Measurements from ENCODE around the gene MST1.

MST1 gene

DNA sequence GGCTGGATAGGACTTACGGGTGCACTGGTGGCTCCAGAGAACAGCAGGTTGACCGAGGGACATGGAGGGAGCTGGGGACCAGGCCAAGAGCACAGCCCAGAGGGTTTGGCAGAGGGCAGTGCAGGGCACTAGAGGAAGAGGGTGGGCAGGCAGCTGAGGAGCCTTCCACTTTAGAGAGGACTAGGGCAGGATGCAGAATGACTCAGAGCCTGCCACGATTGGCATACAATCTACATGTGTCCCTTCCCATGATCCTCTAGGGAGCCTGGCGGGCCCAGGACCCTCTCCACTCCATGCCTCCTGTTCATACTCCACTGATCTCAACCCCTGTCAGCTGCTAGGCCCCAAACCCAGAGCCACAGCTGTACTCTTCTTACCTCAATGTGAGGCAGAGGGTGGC is 29.5 kb downstream of the MST1 start:
- TF ChIP-seq, protein P1, sequence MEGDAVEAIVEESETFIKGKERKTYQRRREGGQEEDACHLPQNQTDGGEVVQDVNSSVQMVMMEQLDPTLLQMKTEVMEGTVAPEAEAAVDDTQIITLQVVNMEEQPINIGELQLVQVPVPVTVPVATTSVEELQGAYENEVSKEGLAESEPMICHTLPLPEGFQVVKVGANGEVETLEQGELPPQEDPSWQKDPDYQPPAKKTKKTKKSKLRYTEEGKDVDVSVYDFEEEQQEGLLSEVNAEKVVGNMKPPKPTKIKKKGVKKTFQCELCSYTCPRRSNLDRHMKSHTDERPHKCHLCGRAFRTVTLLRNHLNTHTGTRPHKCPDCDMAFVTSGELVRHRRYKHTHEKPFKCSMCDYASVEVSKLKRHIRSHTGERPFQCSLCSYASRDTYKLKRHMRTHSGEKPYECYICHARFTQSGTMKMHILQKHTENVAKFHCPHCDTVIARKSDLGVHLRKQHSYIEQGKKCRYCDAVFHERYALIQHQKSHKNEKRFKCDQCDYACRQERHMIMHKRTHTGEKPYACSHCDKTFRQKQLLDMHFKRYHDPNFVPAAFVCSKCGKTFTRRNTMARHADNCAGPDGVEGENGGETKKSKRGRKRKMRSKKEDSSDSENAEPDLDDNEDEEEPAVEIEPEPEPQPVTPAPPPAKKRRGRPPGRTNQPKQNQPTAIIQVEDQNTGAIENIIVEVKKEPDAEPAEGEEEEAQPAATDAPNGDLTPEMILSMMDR (IDR thresholded peaks at IDR 0.05; ENCODE audit: insufficient read depth, low read length, missing control alignments), result no peak
- ChIA-PET POLR2A (no interaction called here), CTCF (interaction anchor here (1.1 to 1.8 kb wide), 3 partner anchors 12 to 123 kb away, joined by 4 to 7 read pairs (median 6); no protein-coding TSS in a partner anchor)
- DNase-seq (ENCODE audit: low read depth, low spot score), result no peak
- H3K4me3 ChIP-seq (ENCODE audit: low read depth, low read length), result no peak overlapping the region

DNA sequence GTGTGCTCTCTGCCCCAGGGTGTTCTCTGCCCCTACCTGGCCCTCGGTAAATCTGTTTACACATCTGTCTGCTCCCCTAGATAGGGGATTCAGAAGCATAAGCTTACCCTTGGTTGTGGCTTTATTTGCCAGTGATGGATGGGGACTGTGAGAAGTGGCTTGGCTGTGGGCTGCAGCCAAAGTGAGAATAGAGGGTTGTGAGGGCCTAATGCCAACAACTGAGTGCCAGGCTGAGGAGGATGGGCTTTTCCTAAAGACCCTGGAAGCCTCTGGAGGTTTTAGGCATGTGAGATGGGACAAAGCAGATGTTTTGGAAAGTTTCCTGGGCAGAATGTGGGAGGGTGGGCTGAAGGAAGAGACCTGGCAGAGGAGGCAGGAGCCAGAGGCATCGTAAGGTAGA is 30.6 kb downstream of the MST1 start:
- TF ChIP-seq, protein P1 (IDR thresholded peaks at IDR 0.05; ENCODE audit: insufficient read depth, low read length, missing control alignments), result no peak
- ChIA-PET CTCF (interaction anchor here (1.3 to 1.4 kb wide), 2 partner anchors 13 to 119 kb away, joined by 7 to 9 read pairs; no protein-coding TSS in a partner anchor), POLR2A (no interaction called here)
- H3K4me3 ChIP-seq (ENCODE audit: low read depth, low read length), result no peak overlapping the region
- no peak for DNase-seq (ENCODE audit: low read depth, low spot score)

DNA sequence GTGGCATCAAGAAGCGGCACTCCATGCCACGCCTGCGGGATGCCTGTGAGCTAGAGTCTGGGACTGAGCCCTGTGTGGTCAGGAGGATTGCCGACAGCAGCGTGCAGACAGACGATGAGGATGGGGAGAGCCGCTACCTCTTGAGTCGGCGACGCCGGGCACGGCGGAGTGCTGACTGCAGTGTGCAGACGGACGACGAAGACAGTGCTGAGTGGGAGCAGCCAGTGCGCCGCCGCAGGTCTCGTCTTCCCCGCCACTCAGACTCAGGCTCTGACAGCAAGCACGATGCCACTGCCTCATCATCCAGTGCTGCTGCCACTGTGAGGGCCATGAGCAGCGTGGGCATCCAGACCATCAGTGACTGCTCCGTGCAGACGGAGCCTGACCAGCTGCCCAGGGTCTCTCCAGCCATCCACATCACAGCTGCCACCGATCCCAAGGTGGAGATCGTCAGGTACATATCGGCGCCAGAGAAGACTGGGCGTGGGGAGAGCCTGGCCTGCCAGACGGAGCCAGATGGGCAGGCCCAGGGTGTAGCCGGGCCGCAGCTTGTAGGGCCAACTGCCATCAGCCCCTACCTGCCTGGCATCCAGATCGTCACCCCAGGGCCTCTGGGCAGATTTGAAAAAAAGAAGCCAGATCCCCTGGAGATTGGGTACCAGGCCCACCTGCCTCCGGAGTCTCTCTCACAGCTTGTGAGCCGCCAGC is 31.9 kb downstream of the MST1 start:
- CTCF ChIA-PET, result interaction anchor here (1.2 to 3.0 kb wide), 5 partner anchors 12 to 118 kb away, joined by 4 to 30 read pairs (median 6); no protein-coding TSS in a partner anchor
- POLR2A ChIA-PET, result no interaction called here
- no peak for DNase-seq (ENCODE audit: low read depth, low spot score)
- TF ChIP-seq, protein P1 (IDR thresholded peaks at IDR 0.05; ENCODE audit: insufficient read depth, low read length, missing control alignments), result no peak
- H3K4me3 ChIP-seq (ENCODE audit: low read depth, low read length), result no peak overlapping the region

DNA sequence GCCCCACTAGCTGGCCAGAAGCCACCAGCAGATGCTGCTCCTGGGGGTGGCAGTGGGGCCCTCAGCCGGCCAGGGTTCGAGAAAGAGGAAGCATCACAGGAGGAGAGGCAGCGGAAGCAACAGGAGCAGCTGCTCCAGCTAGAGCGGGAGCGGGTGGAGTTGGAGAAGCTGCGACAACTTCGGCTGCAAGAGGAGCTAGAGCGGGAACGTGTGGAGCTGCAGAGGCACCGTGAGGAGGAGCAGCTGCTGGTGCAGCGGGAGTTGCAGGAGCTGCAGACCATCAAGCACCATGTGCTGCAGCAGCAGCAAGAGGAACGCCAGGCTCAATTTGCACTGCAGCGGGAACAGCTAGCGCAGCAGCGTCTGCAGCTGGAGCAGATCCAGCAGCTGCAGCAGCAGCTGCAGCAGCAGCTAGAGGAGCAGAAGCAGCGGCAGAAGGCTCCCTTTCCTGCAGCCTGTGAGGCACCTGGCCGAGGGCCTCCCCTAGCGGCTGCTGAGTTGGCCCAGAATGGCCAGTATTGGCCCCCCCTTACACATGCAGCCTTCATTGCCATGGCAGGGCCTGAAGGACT is 32.6 kb downstream of the MST1 start:
- no peak overlapping the region for H3K4me3 ChIP-seq (ENCODE audit: low read depth, low read length)
- no peak for DNase-seq (ENCODE audit: low read depth, low spot score)
- TF ChIP-seq, protein P1 (IDR thresholded peaks at IDR 0.05; ENCODE audit: insufficient read depth, low read length, missing control alignments), result peak; percentile 59
- ChIA-PET CTCF (interaction anchor here (1.2 to 3.0 kb wide), 5 partner anchors 13 to 118 kb away, joined by 4 to 30 read pairs (median 6); no protein-coding TSS in a partner anchor), POLR2A (no interaction called here)

DNA sequence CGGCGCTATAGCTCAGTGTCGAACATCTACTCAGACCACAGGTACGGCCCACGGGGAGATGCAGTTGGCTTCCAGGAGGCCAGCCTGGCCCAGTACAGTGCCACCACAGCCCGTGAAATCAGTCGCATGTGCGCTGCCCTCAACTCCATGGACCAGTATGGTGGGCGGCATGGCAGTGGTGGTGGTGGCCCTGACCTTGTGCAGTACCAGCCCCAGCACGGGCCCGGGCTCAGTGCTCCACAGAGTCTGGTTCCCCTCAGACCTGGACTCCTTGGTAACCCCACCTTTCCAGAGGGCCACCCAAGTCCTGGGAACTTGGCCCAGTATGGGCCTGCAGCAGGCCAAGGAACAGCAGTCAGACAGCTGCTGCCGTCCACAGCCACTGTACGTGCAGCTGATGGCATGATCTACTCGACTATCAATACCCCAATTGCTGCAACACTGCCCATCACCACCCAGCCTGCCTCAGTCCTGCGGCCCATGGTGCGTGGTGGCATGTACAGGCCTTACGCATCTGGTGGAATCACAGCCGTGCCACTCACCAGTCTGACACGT is 33.5 kb downstream of the MST1 start:
- no peak for DNase-seq (ENCODE audit: low read depth, low spot score)
- ChIA-PET CTCF (interaction anchor here (2.1 to 3.0 kb wide), 3 partner anchors 14 to 117 kb away, joined by 6 to 30 read pairs (median 13); no protein-coding TSS in a partner anchor), POLR2A (no interaction called here)
- TF ChIP-seq, protein P1 (IDR thresholded peaks at IDR 0.05; ENCODE audit: insufficient read depth, low read length, missing control alignments), result no peak
- no peak overlapping the region for H3K4me3 ChIP-seq (ENCODE audit: low read depth, low read length)

DNA sequence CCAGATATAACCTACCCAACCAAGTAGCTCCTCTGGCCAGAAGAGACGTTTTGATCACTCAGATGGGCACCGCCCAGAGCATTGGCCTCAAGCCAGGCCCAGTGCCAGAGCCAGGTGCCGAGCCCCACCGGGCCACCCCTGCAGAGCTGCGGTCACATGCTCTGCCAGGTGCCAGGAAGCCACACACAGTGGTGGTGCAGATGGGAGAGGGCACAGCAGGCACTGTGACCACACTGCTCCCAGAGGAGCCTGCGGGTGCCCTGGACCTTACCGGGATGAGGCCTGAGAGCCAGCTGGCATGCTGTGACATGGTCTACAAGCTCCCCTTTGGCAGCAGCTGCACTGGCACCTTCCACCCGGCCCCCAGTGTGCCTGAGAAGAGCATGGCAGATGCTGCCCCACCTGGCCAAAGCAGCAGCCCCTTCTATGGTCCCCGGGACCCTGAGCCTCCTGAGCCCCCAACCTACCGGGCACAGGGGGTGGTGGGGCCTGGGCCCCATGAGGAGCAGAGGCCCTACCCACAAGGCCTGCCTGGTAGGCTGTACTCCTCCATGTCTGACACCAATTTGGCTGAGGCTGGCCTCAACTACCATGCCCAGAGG is 34.2 kb downstream of the MST1 start:
- H3K4me3 ChIP-seq (ENCODE audit: low read depth, low read length), result no peak overlapping the region
- no peak for DNase-seq (ENCODE audit: low read depth, low spot score)
- CTCF ChIA-PET, result interaction anchor here (2.7 to 3.0 kb wide), 2 partner anchors 16 to 116 kb away, joined by 13 to 30 read pairs; no protein-coding TSS in a partner anchor
- TF ChIP-seq, protein P1 (IDR thresholded peaks at IDR 0.05; ENCODE audit: insufficient read depth, low read length, missing control alignments), result no peak
- POLR2A ChIA-PET, result no interaction called here

Data from AG04449 (cell line).